Measurements from ENCODE around the gene DNAJC5G.
"Not testable (repeated sequence)": the region's sequence is repeated elsewhere in the genome, so short reads cannot be mapped to it uniquely, and the experiment has no call there.

Gene DNAJC5G

DNA sequence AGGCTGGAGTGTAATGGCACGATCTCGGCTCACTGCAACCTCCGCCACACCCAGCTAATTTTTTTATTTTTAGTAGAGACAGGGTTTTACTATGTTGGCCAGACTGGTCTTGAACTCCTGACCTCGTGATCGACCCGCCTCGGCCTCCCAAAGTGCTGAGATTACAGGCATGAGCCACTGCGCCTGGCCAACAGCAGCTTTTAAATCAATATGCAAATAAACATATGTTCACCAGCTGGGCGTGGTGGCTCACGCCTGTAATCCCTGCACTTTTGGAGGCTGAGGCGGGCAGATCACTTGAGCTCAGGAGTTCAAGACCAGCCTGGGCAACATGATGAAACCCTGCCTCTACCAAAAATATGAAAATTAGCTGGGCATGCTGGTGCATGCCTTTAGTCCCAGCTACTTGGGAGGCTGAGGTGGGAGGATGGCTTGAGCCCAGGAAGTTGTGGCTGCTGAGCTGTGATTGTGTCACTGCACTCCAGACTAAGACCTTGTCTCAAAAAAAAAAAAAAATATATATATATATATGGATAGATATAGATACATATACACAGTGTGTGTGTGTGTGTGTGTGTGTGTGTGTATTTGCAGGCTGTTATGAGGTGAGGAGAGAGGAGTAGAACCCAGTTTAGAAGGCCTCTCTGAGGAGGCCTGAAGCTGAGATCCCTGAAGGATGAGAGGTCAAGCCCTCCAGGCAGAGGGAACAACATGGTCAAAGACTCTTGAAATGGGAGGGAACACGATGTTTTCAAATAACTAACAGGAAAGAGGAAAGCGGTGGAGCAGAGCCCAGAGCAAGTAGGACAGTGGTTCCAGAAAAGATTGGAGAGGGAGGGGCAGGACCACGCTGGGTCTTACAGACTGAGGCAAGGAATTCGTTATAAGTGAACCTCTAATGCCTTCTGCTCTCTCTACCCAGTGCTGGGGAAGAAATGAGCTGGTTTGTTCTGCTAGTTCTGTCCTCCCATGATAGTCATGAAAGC is 2.4 kb upstream of the DNAJC5G start:
- peaks cover 0 to 77% (median 0%) of the 10 kb centered on the region in 3 experiments for H3K27me3 ChIP-seq (ENCODE audit: control insufficient read depth in 3 of 3, insufficient read depth in 3 of 3, low read depth in 1 of 3, low read length in 3 of 3)
- not testable (repeated sequence) for H3K14ac ChIP-seq (ENCODE audit: low read length); H3K79me1 ChIP-seq (ENCODE audit: low read depth, low read length)

DNA sequence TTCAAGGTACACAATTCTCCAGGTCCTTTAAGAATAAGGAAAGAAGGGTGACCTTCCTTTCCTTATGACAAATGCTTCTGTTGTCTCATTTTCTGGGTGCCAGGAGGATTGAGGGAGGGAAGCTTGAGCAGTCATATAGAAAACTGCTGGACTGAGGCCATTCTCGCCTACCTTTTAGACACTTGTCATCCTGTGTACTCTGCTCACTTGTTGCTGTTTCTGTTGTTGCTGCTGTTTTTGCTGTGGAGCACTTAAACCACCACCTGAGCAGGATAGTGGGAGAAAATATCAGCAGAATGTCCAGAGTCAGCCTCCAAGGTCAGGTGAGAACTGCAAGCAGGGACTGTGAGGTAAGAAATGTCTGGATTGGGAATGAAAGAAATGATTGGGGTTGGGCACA is 2.8 kb downstream of the DNAJC5G start:
- no CpG with 5 or more reads among the region's 1 CpG for WGBS, 2 donors (ENCODE audit: extremely low coverage in 2 of 2, insufficient read length in 2 of 2, insufficient replicate concordance in 1 of 2)
- H3K18ac ChIP-seq (ENCODE audit: low read length), result no peak overlapping the region
- H3K4me1 ChIP-seq (ENCODE audit: control insufficient read depth in 2 of 2, insufficient read depth in 1 of 2, low read depth in 1 of 2, low read length in 2 of 2), result peaks cover 0 to 7% of the 10 kb centered on the region in 2 donors
- H3K4ac ChIP-seq (ENCODE audit: low read length), result no peak overlapping the region
- no peak overlapping the region for H4K91ac ChIP-seq (ENCODE audit: low read depth, low read length, poor library complexity)
- no peaks in the 10 kb centered on the region for H3K36me3 ChIP-seq (replicated peaks in 1 of 2; ENCODE audit: control insufficient read depth in 2 of 2, insufficient read depth in 2 of 2, low read length in 2 of 2)
- no peak overlapping the region for H3K9ac ChIP-seq (ENCODE audit: low read depth, low read length, poor library complexity)
- H3K27ac ChIP-seq (replicated peaks; ENCODE audit: low read length), result no peak overlapping the region
- no peak overlapping the region for H4K8ac ChIP-seq (ENCODE audit: low read depth, low read length)
- H3K23ac ChIP-seq (ENCODE audit: low read depth, low read length, poor library complexity), result no peak overlapping the region
- H2BK12ac ChIP-seq (ENCODE audit: low read length), result no peak overlapping the region
- no peak overlapping the region for H3K14ac ChIP-seq (ENCODE audit: low read length)
- H2BK120ac ChIP-seq (ENCODE audit: low read depth, low read length), result no peak overlapping the region
- no peak for DNase-seq (ENCODE audit: low spot score)
- H2BK5ac ChIP-seq (ENCODE audit: low read length), result no peak overlapping the region
- no peak overlapping the region for H2BK15ac ChIP-seq (ENCODE audit: low read length)
- H3K4me2 ChIP-seq (ENCODE audit: insufficient read depth, low read length, poor library complexity, severe bottlenecking), result no peak overlapping the region
- H3K4me3 ChIP-seq (ENCODE audit: low read length in 2 of 2), result no peak overlapping the region
- no peaks in the 10 kb centered on the region for H3K79me1 ChIP-seq (ENCODE audit: low read depth, low read length)
- peaks cover 0 to 70% (median 2%) of the 10 kb centered on the region in 3 experiments for H3K27me3 ChIP-seq (ENCODE audit: control insufficient read depth in 3 of 3, insufficient read depth in 3 of 3, low read depth in 1 of 3, low read length in 3 of 3)
- no peak overlapping the region for H2AK5ac ChIP-seq (ENCODE audit: low read depth, low read length)
- H2AFZ ChIP-seq (ENCODE audit: low read length), result no peak overlapping the region
- no peaks in the 10 kb centered on the region for H3K9me3 ChIP-seq (replicated peaks in 1 of 2; ENCODE audit: control insufficient read depth in 2 of 2, insufficient read depth in 1 of 2, low read depth in 1 of 2, low read length in 2 of 2)

More for the DNA sequence above, 2.4 kb upstream of the DNAJC5G start:
- not testable (repeated sequence) for H2BK5ac ChIP-seq (ENCODE audit: low read length); H3K4me1 ChIP-seq (ENCODE audit: control insufficient read depth in 2 of 2, insufficient read depth in 1 of 2, low read depth in 1 of 2, low read length in 2 of 2); H3K4me2 ChIP-seq (ENCODE audit: insufficient read depth, low read length, poor library complexity, severe bottlenecking); H3K4ac ChIP-seq (ENCODE audit: low read length); H2BK120ac ChIP-seq (ENCODE audit: low read depth, low read length); H2AK5ac ChIP-seq (ENCODE audit: low read depth, low read length); H3K9me3 ChIP-seq (replicated peaks in 1 of 2; ENCODE audit: control insufficient read depth in 2 of 2, insufficient read depth in 1 of 2, low read depth in 1 of 2, low read length in 2 of 2); H4K91ac ChIP-seq (ENCODE audit: low read depth, low read length, poor library complexity); H4K8ac ChIP-seq (ENCODE audit: low read depth, low read length); H3K27ac ChIP-seq (replicated peaks; ENCODE audit: low read length); H3K23ac ChIP-seq (ENCODE audit: low read depth, low read length, poor library complexity); H3K9ac ChIP-seq (ENCODE audit: low read depth, low read length, poor library complexity); H2BK15ac ChIP-seq (ENCODE audit: low read length); H3K18ac ChIP-seq (ENCODE audit: low read length); H2AFZ ChIP-seq (ENCODE audit: low read length); H3K4me3 ChIP-seq (ENCODE audit: low read length in 2 of 2); DNase-seq (ENCODE audit: low spot score); H3K36me3 ChIP-seq (replicated peaks in 1 of 2; ENCODE audit: control insufficient read depth in 2 of 2, insufficient read depth in 2 of 2, low read length in 2 of 2); H2BK12ac ChIP-seq (ENCODE audit: low read length)
- WGBS, 2 donors (ENCODE audit: extremely low coverage in 2 of 2, insufficient read length in 2 of 2, insufficient replicate concordance in 1 of 2), result no CpG with 5 or more reads among the region's 15 CpGs

DNA sequence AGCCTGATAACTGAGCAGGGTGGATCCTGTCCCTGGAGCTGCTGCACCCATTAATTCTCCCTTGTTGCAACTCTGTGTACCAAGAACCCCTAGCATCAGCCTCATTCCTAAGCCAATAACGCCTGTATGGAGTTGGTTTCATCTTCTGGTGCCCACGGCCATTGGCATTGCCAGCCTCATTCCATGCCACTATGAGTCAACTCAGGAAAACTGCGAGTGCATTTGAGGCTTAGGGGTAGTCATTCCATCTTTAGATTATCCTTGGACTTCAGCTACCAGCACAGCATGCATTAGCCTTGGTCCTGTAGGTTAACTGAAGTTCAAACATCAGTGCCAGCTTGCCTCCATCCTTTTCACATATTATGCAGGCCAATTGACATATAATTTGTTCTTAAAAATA is 5.6 kb downstream of the DNAJC5G start:
- no peak overlapping the region for H2AFZ ChIP-seq (ENCODE audit: low read length)
- no peak overlapping the region for H2BK12ac ChIP-seq (ENCODE audit: low read length)
- H4K91ac ChIP-seq (ENCODE audit: low read depth, low read length, poor library complexity), result no peak overlapping the region
- H2AK5ac ChIP-seq (ENCODE audit: low read depth, low read length), result no peak overlapping the region
- H3K27me3 ChIP-seq (ENCODE audit: control insufficient read depth in 3 of 3, insufficient read depth in 3 of 3, low read depth in 1 of 3, low read length in 3 of 3), result peaks cover 0 to 75% (median 2%) of the 10 kb centered on the region in 3 experiments
- no peak overlapping the region for H3K9ac ChIP-seq (ENCODE audit: low read depth, low read length, poor library complexity)
- H3K27ac ChIP-seq (replicated peaks; ENCODE audit: low read length), result no peak overlapping the region
- H3K9me3 ChIP-seq (replicated peaks in 1 of 2; ENCODE audit: control insufficient read depth in 2 of 2, insufficient read depth in 1 of 2, low read depth in 1 of 2, low read length in 2 of 2), result no peaks in the 10 kb centered on the region
- no peak overlapping the region for H2BK15ac ChIP-seq (ENCODE audit: low read length)
- no peak overlapping the region for H3K18ac ChIP-seq (ENCODE audit: low read length)
- no peak overlapping the region for H3K14ac ChIP-seq (ENCODE audit: low read length)
- H3K36me3 ChIP-seq (replicated peaks in 1 of 2; ENCODE audit: control insufficient read depth in 2 of 2, insufficient read depth in 2 of 2, low read length in 2 of 2), result no peaks in the 10 kb centered on the region
- no peak overlapping the region for H2BK120ac ChIP-seq (ENCODE audit: low read depth, low read length)
- no peak overlapping the region for H3K4me3 ChIP-seq (ENCODE audit: low read length in 2 of 2)
- no peak overlapping the region for H3K23ac ChIP-seq (ENCODE audit: low read depth, low read length, poor library complexity)
- H3K4me2 ChIP-seq (ENCODE audit: insufficient read depth, low read length, poor library complexity, severe bottlenecking), result no peak overlapping the region
- DNase-seq (ENCODE audit: low spot score), result no peak
- H3K4ac ChIP-seq (ENCODE audit: low read length), result no peak overlapping the region
- no CpG with 5 or more reads among the region's 3 CpGs for WGBS, 2 donors (ENCODE audit: extremely low coverage in 2 of 2, insufficient read length in 2 of 2, insufficient replicate concordance in 1 of 2)
- no peaks in the 10 kb centered on the region for H3K79me1 ChIP-seq (ENCODE audit: low read depth, low read length)
- no peak overlapping the region for H2BK5ac ChIP-seq (ENCODE audit: low read length)
- no peak overlapping the region for H4K8ac ChIP-seq (ENCODE audit: low read depth, low read length)
- peaks cover 0 to 7% of the 10 kb centered on the region in 2 donors for H3K4me1 ChIP-seq (ENCODE audit: control insufficient read depth in 2 of 2, insufficient read depth in 1 of 2, low read depth in 1 of 2, low read length in 2 of 2)

DNA sequence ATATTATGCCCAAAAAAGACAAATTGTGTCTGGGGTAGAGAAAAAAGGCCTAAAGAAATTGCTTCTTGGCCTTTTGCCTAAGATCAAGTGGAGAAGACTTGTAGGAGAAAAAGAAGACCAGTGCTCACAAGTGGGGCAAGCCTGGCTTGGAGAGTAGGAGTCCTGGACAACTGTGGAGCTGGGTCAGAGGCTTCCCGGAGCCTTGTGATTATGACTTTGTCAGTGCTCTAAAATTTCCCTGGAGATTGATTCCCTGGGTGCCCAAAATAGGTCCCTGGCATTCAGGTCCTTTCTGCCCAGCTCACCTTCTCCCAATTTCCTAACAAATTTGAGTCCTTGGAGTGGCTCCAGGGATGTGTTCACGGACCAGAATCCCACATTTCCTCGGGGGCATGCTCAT is 6.2 kb downstream of the DNAJC5G start:
- H2BK120ac ChIP-seq (ENCODE audit: low read depth, low read length), result no peak overlapping the region
- H3K23ac ChIP-seq (ENCODE audit: low read depth, low read length, poor library complexity), result no peak overlapping the region
- H3K9ac ChIP-seq (ENCODE audit: low read depth, low read length, poor library complexity), result no peak overlapping the region
- no peak for DNase-seq (ENCODE audit: low spot score)
- no peak overlapping the region for H3K4me2 ChIP-seq (ENCODE audit: insufficient read depth, low read length, poor library complexity, severe bottlenecking)
- H3K4me3 ChIP-seq (ENCODE audit: low read length in 2 of 2), result no peak overlapping the region
- no CpG with 5 or more reads among the region's 3 CpGs for WGBS, 2 donors (ENCODE audit: extremely low coverage in 2 of 2, insufficient read length in 2 of 2, insufficient replicate concordance in 1 of 2)
- H3K36me3 ChIP-seq (replicated peaks in 1 of 2; ENCODE audit: control insufficient read depth in 2 of 2, insufficient read depth in 2 of 2, low read length in 2 of 2), result no peaks in the 10 kb centered on the region
- H2BK12ac ChIP-seq (ENCODE audit: low read length), result no peak overlapping the region
- H3K14ac ChIP-seq (ENCODE audit: low read length), result no peak overlapping the region
- no peak overlapping the region for H3K27ac ChIP-seq (replicated peaks; ENCODE audit: low read length)
- no peak overlapping the region for H2BK5ac ChIP-seq (ENCODE audit: low read length)
- H3K79me1 ChIP-seq (ENCODE audit: low read depth, low read length), result no peaks in the 10 kb centered on the region
- H4K8ac ChIP-seq (ENCODE audit: low read depth, low read length), result no peak overlapping the region
- no peak overlapping the region for H2AFZ ChIP-seq (ENCODE audit: low read length)
- no peak overlapping the region for H4K91ac ChIP-seq (ENCODE audit: low read depth, low read length, poor library complexity)
- H3K4ac ChIP-seq (ENCODE audit: low read length), result no peak overlapping the region
- H3K27me3 ChIP-seq (ENCODE audit: control insufficient read depth in 3 of 3, insufficient read depth in 3 of 3, low read depth in 1 of 3, low read length in 3 of 3), result peaks cover 0 to 76% (median 2%) of the 10 kb centered on the region in 3 experiments
- no peaks in the 10 kb centered on the region for H3K9me3 ChIP-seq (replicated peaks in 1 of 2; ENCODE audit: control insufficient read depth in 2 of 2, insufficient read depth in 1 of 2, low read depth in 1 of 2, low read length in 2 of 2)
- no peak overlapping the region for H2BK15ac ChIP-seq (ENCODE audit: low read length)
- H3K4me1 ChIP-seq (ENCODE audit: control insufficient read depth in 2 of 2, insufficient read depth in 1 of 2, low read depth in 1 of 2, low read length in 2 of 2), result peaks cover 0 to 7% of the 10 kb centered on the region in 2 donors
- H3K18ac ChIP-seq (ENCODE audit: low read length), result no peak overlapping the region
- H2AK5ac ChIP-seq (ENCODE audit: low read depth, low read length), result no peak overlapping the region
